SIG-M5 (cell line): ENCODE data around the gene ZDHHC13.

Source experiments
- DNase-seq: peaks from one replicate; lab custom pipeline; 2025; lab: John Stamatoyannopoulos, UW

The ZDHHC13 gene

GRCh38 chr11:19168090-19168489 is 51.1 kb downstream of the ZDHHC13 start:
- DNase-seq = no peak

GRCh38 chr11:19173004-19173689 is 56.2 kb downstream of the ZDHHC13 start:
- DNase-seq = no peak

DNA sequence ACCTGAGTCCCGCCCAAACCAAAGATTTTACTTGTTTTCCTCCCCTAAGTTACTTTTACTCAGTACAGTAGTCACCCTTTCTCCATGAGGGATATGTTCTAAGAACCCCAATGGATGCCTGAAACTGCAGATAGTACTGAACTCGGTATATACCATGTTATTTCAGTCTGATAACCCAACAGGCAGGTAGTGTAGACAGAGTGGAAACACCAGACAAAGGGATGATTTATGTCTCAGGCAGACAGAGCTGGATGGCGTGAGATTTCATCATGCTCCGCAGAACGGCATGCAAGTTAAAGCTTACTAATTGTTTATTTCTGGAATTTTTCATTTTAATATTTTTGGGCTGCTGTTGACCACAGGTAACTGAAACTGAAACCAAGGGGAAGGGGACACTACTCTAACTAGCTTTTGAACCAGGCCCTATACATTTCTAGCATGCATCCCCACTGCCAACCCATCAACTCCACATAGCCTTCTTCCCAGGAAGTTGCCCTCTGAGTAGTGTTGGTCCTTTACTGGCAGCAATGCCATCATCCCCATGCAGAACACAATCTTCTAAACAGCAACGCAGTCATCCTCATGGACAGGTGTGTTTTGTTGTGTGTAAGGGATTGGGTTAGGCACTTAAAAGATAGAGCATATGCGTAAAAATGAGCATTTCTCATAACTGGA is 57.1 kb downstream of the ZDHHC13 start:
- no peak for DNase-seq

- DNase-seq = no peak
These were observed 59.7 kb downstream of the ZDHHC13 start for GRCh38 chr11:19176629-19177186.

- DNase-seq = no peak
These were observed 64.7 kb downstream of the ZDHHC13 start for GRCh38 chr11:19181531-19182261.

DNA sequence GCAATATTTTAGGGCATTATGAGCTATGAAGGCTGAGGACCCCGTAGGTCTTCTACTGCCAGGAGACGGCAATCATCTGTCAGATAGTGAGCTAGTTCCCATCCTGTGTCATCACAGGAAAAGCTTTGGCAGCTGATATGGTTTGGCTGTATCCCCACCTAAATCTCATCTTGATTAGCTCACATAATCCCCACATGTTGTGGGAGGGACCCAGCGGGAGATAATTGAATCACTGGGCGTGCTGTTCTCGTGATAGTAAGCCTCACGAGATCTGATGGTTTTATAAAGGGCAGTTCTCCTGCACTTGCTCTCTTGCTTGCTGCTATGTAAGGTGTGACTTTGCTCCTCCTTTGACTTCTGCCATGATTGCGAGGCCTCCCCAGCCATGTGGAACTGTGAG is 66.7 kb downstream of the ZDHHC13 start:
- DNase-seq = no peak

- DNase-seq = no peak
These were observed 68.1 kb downstream of the ZDHHC13 start for GRCh38 chr11:19185036-19185435.

DNA sequence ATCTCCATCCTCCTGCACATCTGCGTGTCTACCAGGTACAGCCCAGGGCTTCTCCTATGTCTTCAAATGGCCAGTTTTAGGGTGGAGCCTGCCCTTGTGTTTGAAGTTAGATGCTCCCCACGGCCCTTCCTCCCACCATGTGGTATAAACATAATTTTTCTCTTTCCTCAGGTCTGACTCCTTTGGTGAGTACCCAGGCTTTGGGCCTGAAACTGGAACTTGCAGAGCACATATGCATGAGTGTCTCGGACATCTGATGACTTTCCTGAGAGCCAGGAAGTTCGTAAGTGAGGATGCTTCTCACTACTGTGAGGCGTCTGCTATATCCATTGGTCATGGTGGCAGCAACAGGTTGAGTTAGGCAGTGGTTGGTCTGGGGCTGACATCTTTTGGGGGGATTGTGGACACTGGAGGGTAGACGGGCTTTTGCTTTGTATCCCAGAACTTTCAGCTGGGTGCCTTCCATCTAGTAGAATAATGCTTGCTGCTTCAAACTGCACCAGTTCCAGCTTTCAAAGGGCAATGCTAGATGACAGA is 68.6 kb downstream of the ZDHHC13 start:
- DNase-seq = no peak

GRCh38 chr11:19187114-19187832 is 70.3 kb downstream of the ZDHHC13 start:
- no peak for DNase-seq

GRCh38 chr11:19187833-19188258 is 70.9 kb downstream of the ZDHHC13 start:
- no peak for DNase-seq

DNA sequence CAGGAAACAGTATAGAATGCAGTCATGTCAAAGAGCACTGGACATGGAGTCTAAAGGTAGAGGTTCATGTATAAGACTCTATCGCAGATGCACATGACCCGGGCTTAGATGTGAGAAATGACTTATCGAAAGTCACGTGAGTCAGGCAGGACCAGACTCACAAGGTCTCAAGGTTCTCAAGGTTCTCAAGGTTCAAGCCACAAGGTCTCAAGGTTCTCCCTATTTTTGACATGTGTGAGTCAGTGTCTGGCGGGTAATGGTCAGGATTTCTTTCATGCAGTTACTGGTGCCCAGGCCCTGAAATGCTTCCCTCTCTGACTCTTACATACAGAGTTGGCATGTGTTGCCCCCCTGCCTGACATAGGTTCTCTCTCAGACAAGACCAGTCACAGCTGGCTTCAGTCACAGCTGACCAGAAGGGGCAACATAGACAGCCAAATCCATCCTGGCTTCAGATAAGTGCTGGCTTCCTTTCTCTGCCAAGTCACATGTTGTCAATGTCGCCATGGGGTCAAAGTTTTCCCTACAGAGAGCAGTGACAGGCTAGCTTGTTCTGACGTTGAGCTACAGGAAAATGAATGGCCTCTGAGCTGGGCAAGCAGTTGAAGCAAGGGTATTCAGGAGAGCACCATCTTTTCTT is 74.7 kb downstream of the ZDHHC13 start:
- DNase-seq = no peak

- DNase-seq = no peak
These were observed 76.9 kb downstream of the ZDHHC13 start for GRCh38 chr11:19193916-19194315.

DNA sequence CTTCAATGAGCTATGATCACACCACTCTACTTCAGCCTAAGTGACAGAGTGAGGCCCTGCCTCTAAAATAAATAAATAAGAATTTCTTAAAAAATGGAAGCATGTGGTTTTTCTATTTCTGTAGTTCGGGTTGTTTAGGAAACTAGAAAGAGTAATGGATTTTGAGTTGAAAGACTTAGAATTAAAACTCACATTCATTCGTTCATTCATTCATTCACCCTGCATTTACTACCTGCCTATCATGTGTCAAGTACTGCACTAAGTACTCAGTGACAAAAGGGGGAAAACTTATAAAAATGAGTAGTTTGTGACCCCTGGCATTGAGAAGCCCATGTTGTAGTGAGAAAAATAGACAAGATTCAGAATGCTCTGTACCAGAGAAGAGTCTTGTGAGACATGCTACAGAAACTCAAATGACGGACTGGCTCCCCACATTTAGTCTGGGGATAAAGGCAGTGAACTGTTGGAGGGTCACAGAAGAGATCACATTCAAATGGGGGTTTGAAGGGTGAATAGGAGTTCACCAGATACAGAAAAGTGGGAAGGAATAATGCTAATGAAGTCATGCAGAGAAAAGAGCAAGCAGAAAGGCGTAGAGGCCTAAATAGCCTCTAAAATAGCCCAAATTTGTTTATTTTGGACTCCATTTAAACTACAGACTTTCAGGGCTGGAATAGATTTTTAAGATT is 77.8 kb downstream of the ZDHHC13 start:
- DNase-seq = no peak

DNA sequence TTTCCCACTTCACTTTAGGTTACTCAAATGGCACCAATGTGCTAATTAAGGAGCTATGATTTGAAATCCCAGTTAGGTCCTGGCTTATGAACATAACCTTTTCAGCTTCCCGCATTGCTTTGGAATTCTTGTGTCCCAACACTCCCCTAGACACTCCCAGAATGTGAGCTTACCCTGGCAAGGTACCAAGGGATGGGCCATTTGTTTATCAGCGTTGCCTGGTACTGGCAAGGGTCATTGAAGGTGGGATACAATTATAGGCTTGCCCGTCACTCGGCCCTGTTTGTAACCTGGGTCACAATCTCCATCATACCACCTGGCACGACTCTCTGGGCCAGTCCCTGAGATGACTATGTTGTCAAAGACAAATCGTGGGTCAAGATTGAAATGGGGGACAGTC is 79.5 kb downstream of the ZDHHC13 start:
- no peak for DNase-seq

- DNase-seq = no peak
These were observed 82.1 kb downstream of the ZDHHC13 start for GRCh38 chr11:19199048-19199447.

DNA sequence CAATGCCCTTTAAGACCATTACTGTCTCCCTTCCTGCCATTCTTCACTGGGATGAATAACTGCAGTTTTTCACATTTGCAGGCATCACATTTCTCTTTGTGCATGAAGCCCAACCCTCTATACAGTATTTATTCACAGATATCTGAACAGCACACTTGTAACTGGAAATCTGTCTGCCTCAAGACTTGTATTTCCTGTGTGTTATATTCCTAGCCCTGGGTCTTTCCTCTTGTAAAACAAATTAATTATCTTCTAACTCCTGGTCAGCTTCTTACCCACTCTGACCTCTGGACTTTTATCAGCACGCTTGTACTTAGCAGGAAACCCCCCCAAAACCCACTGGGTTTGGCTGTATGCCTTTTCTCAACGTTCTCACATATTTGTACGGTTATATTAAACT is 82.8 kb downstream of the ZDHHC13 start:
- DNase-seq = no peak

DNA sequence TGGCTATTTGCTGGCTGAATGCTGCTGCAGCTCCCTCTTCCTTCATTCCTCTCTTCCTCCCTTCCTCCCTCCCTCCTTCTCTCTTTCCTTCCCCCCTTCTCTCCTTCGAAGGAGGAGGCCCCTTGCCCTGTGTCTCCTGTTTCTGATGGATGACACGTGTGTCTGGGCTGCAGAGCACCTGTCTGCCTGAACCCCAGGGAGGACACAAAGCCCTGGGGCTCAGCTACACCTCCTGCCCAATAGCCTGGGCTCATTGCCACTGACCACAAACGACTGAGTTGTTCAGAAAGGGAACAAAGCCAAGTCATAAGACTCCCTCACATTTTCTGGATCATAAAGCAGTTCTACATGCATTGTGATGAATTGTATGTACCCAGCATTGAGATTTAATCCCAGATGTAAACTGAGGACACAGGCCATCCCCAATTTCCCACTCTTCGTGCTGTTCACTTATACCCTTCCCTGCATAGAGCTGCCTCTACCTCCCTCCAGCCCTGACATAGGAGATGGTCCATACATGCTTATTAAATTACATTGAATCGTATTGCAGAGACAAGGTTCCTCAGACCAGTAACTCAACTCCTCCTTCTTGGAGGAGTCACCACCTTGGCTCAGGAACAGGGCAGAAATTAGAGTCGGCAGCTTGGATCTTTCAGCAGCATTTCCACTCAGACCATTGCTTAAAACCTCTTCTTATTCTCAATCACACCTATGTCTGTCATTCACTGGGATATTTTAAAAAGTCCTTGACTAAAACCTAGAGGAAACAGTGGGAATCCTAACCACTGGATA is 83.6 kb downstream of the ZDHHC13 start:
- no peak for DNase-seq

DNA sequence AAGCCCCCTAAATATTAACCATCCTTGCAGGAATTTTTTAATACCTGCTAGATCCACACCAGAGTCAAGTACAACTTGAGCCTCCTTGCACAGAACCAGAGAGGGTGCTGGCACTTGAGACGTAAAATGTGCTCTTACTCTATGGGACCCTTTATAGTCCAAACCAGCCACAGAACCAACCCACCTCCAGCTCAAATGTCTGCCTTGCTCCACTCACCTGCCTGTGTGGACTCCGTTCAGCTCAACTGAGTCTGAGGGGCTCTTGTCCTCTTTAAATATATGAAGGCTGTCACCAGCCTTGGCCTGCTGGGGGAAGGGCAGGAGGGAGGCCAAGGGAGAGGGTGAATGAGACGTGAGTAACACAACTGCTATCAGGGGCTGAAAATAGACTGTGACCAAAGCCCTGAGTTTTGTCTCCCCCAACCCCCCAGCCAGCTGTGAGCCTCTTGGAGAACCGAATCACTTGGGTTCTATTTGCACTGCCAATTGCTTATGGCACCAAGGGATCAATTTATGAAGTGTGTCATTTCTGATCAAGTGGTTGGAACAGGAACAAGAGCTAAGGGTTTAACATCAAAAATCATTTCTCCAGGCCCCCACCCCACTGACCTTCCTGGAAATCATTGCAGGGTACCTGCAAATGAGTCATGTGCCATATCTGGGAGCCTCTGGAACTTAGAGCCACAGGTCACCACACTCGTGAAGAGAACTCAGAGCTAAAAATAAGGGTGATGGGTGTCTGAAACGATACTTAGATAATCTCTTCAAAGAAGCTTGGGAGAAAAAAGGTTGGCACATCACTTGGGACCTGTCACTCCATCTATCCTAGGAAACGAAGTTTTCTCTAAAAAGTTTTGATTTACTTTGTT is 85.0 kb downstream of the ZDHHC13 start, which contains the start of gene CSRP3:
CSRP3 (minus strand) TSS at position 247 of the 869 bp plus-strand sequence. CDS start 9,535 bp downstream, outside the sequence.
- DNase-seq = no peak

GRCh38 chr11:19204836-19205235 is 87.9 kb downstream of the ZDHHC13 start:
- DNase-seq = no peak
